GM21515 (cell line): ENCODE data around the gene FANCC.

Experiments
- ATAC-seq: cut with Tn5 transposase; IDR thresholded peaks from one replicate; pipeline ENCODE4 v1.9.1; 2021; ENCODE audit not compliant: unreplicated experiment

FANCC gene

GRCh38 chr9:95090023-95090791, 227.3 kb downstream of the FANCC start:
- no peak for ATAC-seq

- ATAC-seq = no peak
Measured at GRCh38 chr9:95089257-95090022, 228.1 kb downstream of the FANCC start.

- no peak for ATAC-seq
Measured at GRCh38 chr9:95088421-95089161, 228.9 kb downstream of the FANCC start.

- no peak for ATAC-seq
Measured at GRCh38 chr9:95087659-95088242, 229.8 kb downstream of the FANCC start.

- ATAC-seq = no peak
Measured at GRCh38 chr9:95086564-95086955, 230.9 kb downstream of the FANCC start.

GRCh38 chr9:95085861-95086563, 231.5 kb downstream of the FANCC start:
- ATAC-seq = no peak

- ATAC-seq = no peak
Measured at GRCh38 chr9:95085036-95085770, 232.3 kb downstream of the FANCC start.

- ATAC-seq = no peak
Measured at GRCh38 chr9:95084254-95084934, 233.1 kb downstream of the FANCC start.

- no peak for ATAC-seq
Measured at GRCh38 chr9:95083086-95083768, 234.3 kb downstream of the FANCC start.

GRCh38 chr9:95082401-95083084, 235.0 kb downstream of the FANCC start:
- ATAC-seq = no peak

- no peak for ATAC-seq
Measured at GRCh38 chr9:95081998-95082397, 235.5 kb downstream of the FANCC start.

- ATAC-seq = no peak
Measured at GRCh38 chr9:95080961-95081647, 236.4 kb downstream of the FANCC start.

GRCh38 chr9:95079461-95079860, 238.0 kb downstream of the FANCC start:
- no peak for ATAC-seq

- no peak for ATAC-seq
Measured at GRCh38 chr9:95078939-95079338, 238.6 kb downstream of the FANCC start.

- no peak for ATAC-seq
Measured at GRCh38 chr9:95078511-95078910, 239.0 kb downstream of the FANCC start.

- no peak for ATAC-seq
Measured at GRCh38 chr9:95077766-95078370, 239.6 kb downstream of the FANCC start.

- no peak for ATAC-seq
Measured at GRCh38 chr9:95077053-95077765, 240.3 kb downstream of the FANCC start.
